Liver (tissue), 9 donors: ENCODE measurements around the gene INSC. TPM values are rescaled to one million over a fixed set of nuclear protein-coding genes. Genes with fewer than 3 reads are reported as not detected.

Experiments
- DNase-seq: peaks from one replicate; pipeline ENCODE4 v3.0.0-alpha.2; 2017; ENCODE audit warnings: low spot score
- H3K27ac ChIP-seq, 2 donors: one replicate each; pipeline ENCODE4 v1.7.0; 2013; ENCODE audit warnings: inconsistent platforms in 2 of 2, low read length in 2 of 2, control low read depth in 1 of 2, low read depth in 1 of 2, mild to moderate bottlenecking in 1 of 2
- H3K27me3 ChIP-seq, 4 donors: one replicate each; pipeline versions ENCODE4 v1.6.1 to v1.7.0; 2013; ENCODE audit warnings: low read length in 3 of 4, inconsistent platforms in 1 of 4, mild to moderate bottlenecking in 1 of 4, moderate library complexity in 1 of 4; ENCODE audit not compliant: control insufficient read depth in 4 of 4, insufficient read depth in 4 of 4
- H3K36me3 ChIP-seq, 4 donors: one replicate each; pipeline versions ENCODE4 v1.6.1 to v1.7.0; 2013; ENCODE audit warnings: low read length in 3 of 4, mild to moderate bottlenecking in 3 of 4, low read depth in 1 of 4, moderate library complexity in 1 of 4; ENCODE audit not compliant: control insufficient read depth in 4 of 4, insufficient read depth in 3 of 4
- H3K4me1 ChIP-seq, 4 donors: one replicate each; pipeline versions ENCODE4 v1.6.1 to v1.7.0; 2013; ENCODE audit warnings: low read length in 3 of 4, mild to moderate bottlenecking in 3 of 4, moderate library complexity in 1 of 4; ENCODE audit not compliant: control insufficient read depth in 4 of 4, insufficient read depth in 4 of 4
- H3K4me3 ChIP-seq, 3 donors: one replicate each; pipeline versions ENCODE4 v1.6.1 to v1.7.0; 2013; ENCODE audit warnings: low read length in 3 of 3, control low read depth in 1 of 3, low read depth in 1 of 3, mild to moderate bottlenecking in 1 of 3
- H3K9ac ChIP-seq, 2 donors: one replicate each; pipeline ENCODE4 v1.7.0; 2013; ENCODE audit warnings: low read length in 2 of 2, mild to moderate bottlenecking in 2 of 2, moderate library complexity in 2 of 2, control low read depth in 1 of 2, low read depth in 1 of 2
- H3K9me3 ChIP-seq, 4 donors: one replicate each; pipeline versions ENCODE4 v1.6.1 to v1.7.0; 2013; ENCODE audit warnings: low read length in 3 of 4; ENCODE audit not compliant: control insufficient read depth in 4 of 4
- CTCF ChIP-seq: fragments of 150-350 bp; IDR thresholded peaks from 2 replicates; pipeline ENCODE4 v1.5.1; 2017; ENCODE audit warnings: improper control_type of control experiment, low read depth, low read length; ENCODE audit not compliant: missing input control
- EGR1 ChIP-seq, 2 donors: IDR thresholded peaks; 2 replicates each; pipeline ENCODE4 v1.6.1; 2016 to 2018; ENCODE audit warnings: antibody characterized with exemption in 2 of 2, low read depth in 2 of 2
- FOXA1 ChIP-seq: IDR thresholded peaks from 2 replicates; pipeline ENCODE4 v1.6.1; 2016; ENCODE audit warnings: antibody characterized with exemption
- FOXA2 ChIP-seq: IDR thresholded peaks from 2 replicates; pipeline ENCODE4 v1.6.1; 2016; ENCODE audit warnings: antibody characterized with exemption
- GABPA ChIP-seq, 2 donors: IDR thresholded peaks in 1 of 2; conservative IDR thresholded peaks in 1 of 2; 2 replicates each; pipeline ENCODE4 v1.6.1; 2016; ENCODE audit warnings: antibody characterized with exemption in 2 of 2, mild to moderate bottlenecking in 1 of 2, moderate library complexity in 1 of 2
- HNF4A ChIP-seq, 2 donors: conservative IDR thresholded peaks; 2 replicates each; pipeline ENCODE4 v1.6.1; 2016; ENCODE audit warnings: antibody characterized with exemption in 2 of 2, mild to moderate bottlenecking in 2 of 2
- HNF4G ChIP-seq: IDR thresholded peaks from 2 replicates; pipeline ENCODE4 v1.6.1; 2016; ENCODE audit warnings: antibody characterized with exemption
- JUND ChIP-seq, 2 donors: IDR thresholded peaks; 2 replicates each; pipeline ENCODE4 v1.6.1; 2016; ENCODE audit warnings: antibody characterized with exemption in 2 of 2
- NR2F2 ChIP-seq: IDR thresholded peaks from 2 replicates; pipeline ENCODE4 v1.6.1; 2016; ENCODE audit warnings: antibody characterized with exemption
- RXRA ChIP-seq, 2 donors: IDR thresholded peaks; 2 replicates each; pipeline ENCODE4 v1.6.1; 2017 to 2018; ENCODE audit warnings: antibody characterized with exemption in 2 of 2, mild to moderate bottlenecking in 1 of 2
- SP1 ChIP-seq: IDR thresholded peaks from 2 replicates; pipeline ENCODE4 v1.6.1; 2018; ENCODE audit warnings: antibody characterized with exemption, mild to moderate bottlenecking
- ZBTB33 ChIP-seq: IDR thresholded peaks from 2 replicates; pipeline ENCODE4 v1.6.1; 2016; ENCODE audit warnings: antibody characterized with exemption
- WGBS: extraction: QIAGEN DNeasy Blood & Tissue Kit; methylation state at CpG from one replicate; pipeline ENCODE4 v1.1.7; 2013; 5-methylcytosine and 5-hydroxymethylcytosine counted together
- polyA plus RNA-seq, 2 donors: library from polyadenylated mRNA; stranded (reverse) in 1 of 2; unstranded in 1 of 2; fragments of 200-250 nt in 1 of 2; fragments of >200 nt in 1 of 2; fragmentation: Nextera tagmentation in 1 of 2; extraction: Ambion mirVana in 1 of 2; gene quantifications; one replicate each; pipeline versions ENCODE4 v1.2.1 to v1.2.3, GENCODE V29; 2013 to 2015
- total RNA-seq, 2 donors: library from RNA; depleted of rRNA; stranded (reverse); fragments of >200 nt; gene quantifications; one replicate each; pipeline ENCODE4 v1.2.3, GENCODE V29; 2014
- TF ChIP-seq, protein P1 (sequence below): IDR thresholded peaks from 2 replicates; pipeline ENCODE4 v1.6.1; 2016; ENCODE audit warnings: antibody characterized with exemption
- TF ChIP-seq, protein P2 (sequence below): IDR thresholded peaks from 2 replicates; pipeline ENCODE4 v1.6.1; 2016; ENCODE audit warnings: antibody characterized with exemption
- donor health status: healthy.
- donor health status: healthy.
- donor health status: healthy.
- donor health status: healthy.
- donor health status: healthy.

INSC gene
- total and polyA plus RNA-seq, 4 donors = 0.02 to 0.25 (median 0.12) TPM

- TF ChIP-seq CTCF (no peak), NR2F2 (no peak), GABPA (IDR thresholded peaks at IDR 0.05 in 1 of 2, conservative IDR thresholded peaks at IDR 0.05 in 1 of 2) (no peak), FOXA1 (no peak), SP1 (no peak), FOXA2 (no peak), HNF4G (no peak)
- TF ChIP-seq, protein P1, sequence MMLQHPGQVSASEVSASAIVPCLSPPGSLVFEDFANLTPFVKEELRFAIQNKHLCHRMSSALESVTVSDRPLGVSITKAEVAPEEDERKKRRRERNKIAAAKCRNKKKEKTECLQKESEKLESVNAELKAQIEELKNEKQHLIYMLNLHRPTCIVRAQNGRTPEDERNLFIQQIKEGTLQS = no peak
Measured at GRCh38 chr11:15179167-15179566, 64.4 kb downstream of the INSC start (continued).

- no peaks in the 10 kb centered on the region for H3K27me3 ChIP-seq
- no peaks in the 10 kb centered on the region for H3K9me3 ChIP-seq
- no peak overlapping the region for H3K4me3 ChIP-seq
- no peak overlapping the region for H3K27ac ChIP-seq
- peaks cover 0 to 8% (median 0%) of the 10 kb centered on the region in 4 donors for H3K4me1 ChIP-seq
- DNase-seq = no peak
- no peak for TF ChIP-seq CTCF
- TF ChIP-seq, protein P2, sequence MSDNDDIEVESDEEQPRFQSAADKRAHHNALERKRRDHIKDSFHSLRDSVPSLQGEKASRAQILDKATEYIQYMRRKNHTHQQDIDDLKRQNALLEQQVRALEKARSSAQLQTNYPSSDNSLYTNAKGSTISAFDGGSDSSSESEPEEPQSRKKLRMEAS = no peak
- no peak overlapping the region for H3K9ac ChIP-seq
- no peaks in the 10 kb centered on the region for H3K36me3 ChIP-seq
- 77% methylated on average over 4 of the region's 4 CpGs for WGBS
Measured at GRCh38 chr11:15180212-15180792, 65.6 kb downstream of the INSC start.

DNA sequence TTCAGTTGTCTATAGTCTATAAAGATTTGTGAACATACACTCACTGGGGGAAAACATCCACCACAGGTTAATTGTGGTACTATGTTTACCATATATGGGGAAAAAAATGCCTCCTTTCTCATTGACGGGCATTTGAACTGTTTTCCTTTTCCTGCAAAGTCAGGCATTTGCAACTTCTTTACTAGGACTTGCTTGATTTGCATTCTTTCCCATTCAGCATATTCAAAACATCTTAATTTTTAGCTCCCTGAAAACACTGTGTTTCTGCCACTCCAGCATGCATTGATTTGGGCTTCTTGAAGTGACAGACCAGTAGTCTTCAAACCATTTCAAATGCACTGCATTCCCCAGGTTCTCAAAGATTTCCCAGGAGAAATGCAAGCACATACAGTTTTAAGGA is 67.6 kb downstream of the INSC start:
- no peak for DNase-seq
- no peak overlapping the region for H3K27ac ChIP-seq
- H3K9me3 ChIP-seq = no peaks in the 10 kb centered on the region
- H3K27me3 ChIP-seq = no peaks in the 10 kb centered on the region
- TF ChIP-seq JUND (IDR thresholded peaks at IDR 0.05) (no peak), RXRA (IDR thresholded peaks at IDR 0.05) (no peak), EGR1 (IDR thresholded peaks at IDR 0.05; ENCODE audit: low read depth in 2 of 2) (no peak), HNF4G (no peak), ZBTB33 (no peak), FOXA2 (no peak), CTCF (no peak), HNF4A (conservative IDR thresholded peaks at IDR 0.05) (no peak), GABPA (IDR thresholded peaks at IDR 0.05 in 1 of 2, conservative IDR thresholded peaks at IDR 0.05 in 1 of 2) (no peak), FOXA1 (no peak)
- no peaks in the 10 kb centered on the region for H3K4me1 ChIP-seq
- no peak overlapping the region for H3K4me3 ChIP-seq
- H3K36me3 ChIP-seq = no peaks in the 10 kb centered on the region
- 91% methylated on average over 1 of the region's 1 CpG for WGBS
- H3K9ac ChIP-seq = no peak overlapping the region
